GM12891 (cell line): Measurements from ENCODE around the gene LCAT.

Source experiments
- POLR2A ChIP-seq: IDR thresholded peaks from 2 replicates; pipeline ENCODE4 v1.6.1; 2011; ENCODE audit warnings: low read depth, low read length, control low read depth
- POLR2AphosphoS5 ChIP-seq: IDR thresholded peaks from 2 replicates; pipeline ENCODE4 v1.6.1; 2011; ENCODE audit warnings: low read depth, low read length, control low read depth
- SPI1 ChIP-seq: IDR thresholded peaks from 2 replicates; pipeline ENCODE4 v1.6.1; 2011; ENCODE audit warnings: low read depth, low read length, control low read depth
- TAF1 ChIP-seq: IDR thresholded peaks from 2 replicates; pipeline ENCODE4 v1.6.1; 2011; ENCODE audit warnings: low read depth, low read length, control low read depth

DNA sequence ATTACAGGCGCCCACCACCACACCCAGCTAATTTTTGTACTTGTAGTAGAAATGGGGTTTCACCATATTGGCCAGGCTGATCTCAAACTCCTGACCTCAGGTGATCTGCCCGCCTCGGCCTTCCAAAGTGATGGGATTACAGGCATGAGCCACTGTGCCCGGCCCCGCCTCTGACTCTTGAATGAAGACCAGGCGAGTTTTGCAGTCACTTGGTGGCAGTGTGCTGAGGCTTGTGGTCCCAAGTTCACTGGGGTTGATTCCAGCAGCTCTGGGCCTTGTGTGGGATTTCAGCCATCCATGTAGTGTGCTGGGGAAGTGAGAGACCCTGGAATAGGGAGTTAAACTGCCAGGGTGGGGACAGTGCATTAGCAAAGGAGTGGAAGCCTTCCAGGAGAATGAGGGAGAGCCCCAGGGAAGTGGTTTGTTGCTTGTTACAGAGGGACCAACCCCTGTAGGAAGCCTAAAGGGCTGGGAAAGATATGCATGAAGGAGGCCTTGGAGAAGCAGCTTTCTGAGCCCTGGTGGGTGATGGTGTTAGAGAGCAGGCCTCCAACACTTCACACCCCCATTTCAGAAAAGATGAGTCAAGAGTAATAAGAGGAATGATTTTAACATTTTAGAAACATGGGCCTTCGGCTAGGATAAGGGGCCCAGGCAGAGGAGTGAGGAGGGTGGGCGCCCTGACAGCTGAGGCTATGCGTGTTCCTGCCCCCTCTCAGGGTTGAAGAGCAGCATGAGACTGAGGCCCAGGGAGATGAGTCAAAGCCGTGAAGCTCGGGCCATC is 36.3 kb downstream of the LCAT start:
- TF ChIP-seq POLR2AphosphoS5 (no peak), TAF1 (no peak), POLR2A (no peak), SPI1 (no peak)
